Endodermal cell (in vitro differentiated cells): Measurements from ENCODE around the gene GIMAP1. TPM values are rescaled to one million over a fixed set of nuclear protein-coding genes. Genes with fewer than 3 reads are reported as not detected.
"Not testable (repeated sequence)": the region's sequence is repeated elsewhere in the genome, so short reads cannot be mapped to it uniquely, and the experiment has no call there.

Source experiments
- DNase-seq: peaks from one replicate; pipeline ENCODE4 v3.0.0-alpha.2; 2017
- H3K27ac ChIP-seq: 2 replicates; pipeline ENCODE4 v1.5.1; 2013; ENCODE audit warnings: mild to moderate bottlenecking, low read depth, low read length, moderate library complexity
- H3K27me3 ChIP-seq: 2 replicates; pipeline ENCODE4 v1.6.1; 2013; ENCODE audit warnings: mild to moderate bottlenecking, low read length, moderate library complexity; ENCODE audit not compliant: insufficient read depth, control insufficient read depth, poor library complexity, severe bottlenecking
- H3K36me3 ChIP-seq: 2 replicates; pipeline ENCODE4 v1.7.0; 2013; ENCODE audit warnings: mild to moderate bottlenecking, low read length, moderate library complexity; ENCODE audit not compliant: control insufficient read depth, insufficient read depth
- H3K4me1 ChIP-seq: one replicate; pipeline ENCODE4 v1.7.0; 2013; ENCODE audit warnings: low read length; ENCODE audit not compliant: control insufficient read depth, insufficient read depth
- H3K4me3 ChIP-seq: 2 replicates; pipeline ENCODE4 v1.5.1; 2013; ENCODE audit warnings: mild to moderate bottlenecking, low read length, moderate library complexity
- H3K9ac ChIP-seq: 2 replicates; pipeline ENCODE4 v1.6.1; 2013; ENCODE audit warnings: mild to moderate bottlenecking, low read length, moderate library complexity; ENCODE audit not compliant: poor library complexity, severe bottlenecking; ENCODE audit errors: extremely low read depth
- H3K9me3 ChIP-seq: 2 replicates; pipeline ENCODE4 v1.6.1; 2013; ENCODE audit warnings: mild to moderate bottlenecking, low read length, moderate library complexity; ENCODE audit not compliant: control insufficient read depth
- H3K27ac Mint-ChIP-seq: 2 replicates; pipeline ENCODE4 v1.8.0; 2020; ENCODE audit warnings: mixed read lengths
- H3K27me3 Mint-ChIP-seq: 2 replicates; pipeline ENCODE4 v1.8.0; 2021; ENCODE audit warnings: mild to moderate bottlenecking, mixed read lengths; ENCODE audit not compliant: insufficient read depth
- H3K36me3 Mint-ChIP-seq: 2 replicates; pipeline ENCODE4 v1.8.0; 2020; ENCODE audit warnings: low read depth, mixed read lengths
- H3K4me1 Mint-ChIP-seq: 2 replicates; pipeline ENCODE4 v1.8.0; 2020; ENCODE audit warnings: mixed read lengths
- H3K4me3 Mint-ChIP-seq: 2 replicates; pipeline ENCODE4 v1.8.0; 2020; ENCODE audit warnings: mild to moderate bottlenecking, moderate library complexity, mixed read lengths
- H3K9me3 Mint-ChIP-seq: 2 replicates; pipeline ENCODE4 v1.8.0; 2020; ENCODE audit warnings: mild to moderate bottlenecking, mixed read lengths
- CTCF ChIP-seq: fragments of 200-600 bp; sonication (generic); conservative IDR thresholded peaks from 2 replicates; pipeline ENCODE4 v1.5.0; 2021; ENCODE audit warnings: antibody characterized with exemption, mild to moderate bottlenecking
- WGBS, 2 experiments: methylation state at CpG; one replicate each; pipeline versions ENCODE4 v1.1.5 to v1.1.7; 2013; ENCODE audit warnings: missing lambda C conversion rate in 2 of 2, mixed read lengths in 1 of 2; ENCODE audit not compliant: insufficient coverage in 1 of 2, insufficient read length in 1 of 2; 5-methylcytosine and 5-hydroxymethylcytosine counted together
- long read RNA-seq, 4 experiments: library from polyadenylated mRNA in 2 of 4; library from RNA in 1 of 4; library from capped mRNA in 1 of 4; stranded (forward) in 3 of 4; unstranded in 1 of 4; transcript quantifications; one replicate each; pipeline ENCODE4 v2.0.0, GENCODE V29; 2020 to 2021; ENCODE audit warnings: inconsistent platforms in 1 of 4
- polyA plus RNA-seq, 2 experiments: library from polyadenylated mRNA; stranded (reverse); fragments of 50-300 nt; gene quantifications; one replicate each; pipeline ENCODE4 v1.2.3, GENCODE V29; 2013
- total RNA-seq, 2 donors: library from RNA; stranded (reverse); fragmentation: NEBNext Ultra II Directional in 1 of 2; extraction: Animal tissue kit (Norgen Biotek cat#: 25700) in 1 of 2; gene quantifications; 2 replicates in 1 of 2; 3 replicates in 1 of 2; pipeline ENCODE4 v1.2.1, GENCODE V29; 2021

The GIMAP1 gene
- not detected for total RNA-seq
- not detected for polyA plus RNA-seq (2013, experiment 1 of 2)
- polyA plus RNA-seq (2013, experiment 2 of 2), result not detected
- long read RNA-seq, experiment 1, result 0 reads
- long read RNA-seq, experiment 2, result 0 reads
- long read RNA-seq, experiment 3, result 0 reads
- long read RNA-seq, experiment 4, result 0 reads

- no peak for TF ChIP-seq CTCF
- Histone ChIP-seq H3K4me3 (no peak within 1 kb of the TSS), H3K36me3 (no peaks in the 10 kb centered on the region), H3K4me1 (no peaks in the 10 kb centered on the region), H3K27me3 (peaks cover 49% of the 10 kb centered on the region), H3K9me3 (no peaks in the 10 kb centered on the region), H3K27ac (no peak within 1 kb of the TSS), H3K9ac (no peak within 1 kb of the TSS)
- Mint-ChIP-seq H3K4me3 (no peak within 1 kb of the TSS), H3K4me1 (no peaks in the 10 kb centered on the region), H3K36me3 (no peaks in the 10 kb centered on the region), H3K9me3 (peaks cover 13% of the 10 kb centered on the region), H3K27me3 (peaks cover 80% of the 10 kb centered on the region), H3K27ac (no peak within 1 kb of the TSS)
- 72 to 77% methylated on average over 4 to 5 of the region's 5 CpGs for WGBS, 2 experiments
- no peak for DNase-seq
Measured at GRCh38 chr7:150716368-150716767, at the start of gene GIMAP1. Gene GIMAP1, plus strand, starts transcription at chr7:150716613. Its CDS starts 2,435 bp downstream, at chr7:150719048.

- no peak for TF ChIP-seq CTCF
- WGBS, 2 experiments, result 69% methylated on average over 1 of the region's 1 CpG; no CpG with 5 or more reads in 1 of the 2 experiments
- no peaks in the 10 kb centered on the region for H3K36me3 Mint-ChIP-seq
- Histone ChIP-seq H3K9ac (no peak overlapping the region), H3K36me3 (no peaks in the 10 kb centered on the region), H3K27ac (no peak overlapping the region), H3K27me3 (no peaks in the 10 kb centered on the region), H3K9me3 (no peaks in the 10 kb centered on the region), H3K4me1 (no peaks in the 10 kb centered on the region), H3K4me3 (no peak overlapping the region)
- H3K9me3 Mint-ChIP-seq, result peaks cover 16% of the 10 kb centered on the region
- peaks cover 14% of the 10 kb centered on the region for H3K27me3 Mint-ChIP-seq
- no peak overlapping the region for H3K4me3 Mint-ChIP-seq
- no peaks in the 10 kb centered on the region for H3K4me1 Mint-ChIP-seq
- no peak overlapping the region for H3K27ac Mint-ChIP-seq
- no peak for DNase-seq
Measured at GRCh38 chr7:150668472-150668911, 47.9 kb upstream of the GIMAP1 start.

- H3K27me3 ChIP-seq, result no peaks in the 10 kb centered on the region
- H3K27ac ChIP-seq, result no peak overlapping the region
- no peak overlapping the region for H3K4me3 ChIP-seq
- Mint-ChIP-seq H3K4me3 (no peak overlapping the region), H3K27me3 (peaks cover 13% of the 10 kb centered on the region), H3K4me1 (no peaks in the 10 kb centered on the region), H3K36me3 (no peaks in the 10 kb centered on the region), H3K9me3 (peaks cover 16% of the 10 kb centered on the region), H3K27ac (no peak overlapping the region)
- no peak for DNase-seq
- no peaks in the 10 kb centered on the region for H3K36me3 ChIP-seq
- no peak overlapping the region for H3K9ac ChIP-seq
- no peaks in the 10 kb centered on the region for H3K4me1 ChIP-seq
- H3K9me3 ChIP-seq, result no peaks in the 10 kb centered on the region
- TF ChIP-seq CTCF, result no peak
Measured at GRCh38 chr7:150668977-150669376, 47.4 kb upstream of the GIMAP1 start.

- H3K9me3 ChIP-seq, H3K4me3 Mint-ChIP-seq, H3K4me1 Mint-ChIP-seq, H3K27me3 Mint-ChIP-seq, H3K27ac ChIP-seq, H3K4me1 ChIP-seq, H3K27ac Mint-ChIP-seq, H3K4me3 ChIP-seq, H3K27me3 ChIP-seq, DNase-seq, H3K36me3 Mint-ChIP-seq, H3K9ac ChIP-seq, H3K36me3 ChIP-seq: not testable (repeated sequence)
- H3K9me3 Mint-ChIP-seq, result peaks cover 23% of the 10 kb centered on the region
- 84 to 86% methylated on average over 7 of the region's 7 CpGs for WGBS, 2 experiments
Measured at GRCh38 chr7:150671798-150672585, 44.4 kb upstream of the GIMAP1 start.
